ENCODE results near the gene JAM3.

DNA sequence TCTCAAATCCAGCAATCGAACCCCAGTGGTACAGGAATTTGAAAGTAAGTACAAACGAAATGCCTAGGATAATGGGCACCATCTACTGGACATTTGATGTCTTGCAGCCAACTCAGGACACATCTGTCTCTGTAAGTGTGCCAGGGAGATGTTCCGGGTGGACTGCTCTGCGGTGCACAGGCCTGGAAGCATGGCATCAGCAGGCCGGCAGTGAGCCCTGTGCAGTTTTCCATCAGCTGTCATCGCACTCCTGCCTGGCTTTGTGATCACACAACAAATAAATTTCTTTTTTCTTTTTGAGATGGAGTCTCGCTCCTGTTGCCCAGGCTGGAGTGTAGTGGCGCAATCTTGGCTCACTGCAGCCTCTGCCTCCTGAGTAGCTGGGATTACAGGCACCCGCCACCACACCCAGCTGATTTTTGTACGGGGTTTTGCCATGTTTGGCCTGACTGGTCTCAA, 71.0 kb downstream of the JAM3 start:
- TF ChIP-seq, protein P1, sequence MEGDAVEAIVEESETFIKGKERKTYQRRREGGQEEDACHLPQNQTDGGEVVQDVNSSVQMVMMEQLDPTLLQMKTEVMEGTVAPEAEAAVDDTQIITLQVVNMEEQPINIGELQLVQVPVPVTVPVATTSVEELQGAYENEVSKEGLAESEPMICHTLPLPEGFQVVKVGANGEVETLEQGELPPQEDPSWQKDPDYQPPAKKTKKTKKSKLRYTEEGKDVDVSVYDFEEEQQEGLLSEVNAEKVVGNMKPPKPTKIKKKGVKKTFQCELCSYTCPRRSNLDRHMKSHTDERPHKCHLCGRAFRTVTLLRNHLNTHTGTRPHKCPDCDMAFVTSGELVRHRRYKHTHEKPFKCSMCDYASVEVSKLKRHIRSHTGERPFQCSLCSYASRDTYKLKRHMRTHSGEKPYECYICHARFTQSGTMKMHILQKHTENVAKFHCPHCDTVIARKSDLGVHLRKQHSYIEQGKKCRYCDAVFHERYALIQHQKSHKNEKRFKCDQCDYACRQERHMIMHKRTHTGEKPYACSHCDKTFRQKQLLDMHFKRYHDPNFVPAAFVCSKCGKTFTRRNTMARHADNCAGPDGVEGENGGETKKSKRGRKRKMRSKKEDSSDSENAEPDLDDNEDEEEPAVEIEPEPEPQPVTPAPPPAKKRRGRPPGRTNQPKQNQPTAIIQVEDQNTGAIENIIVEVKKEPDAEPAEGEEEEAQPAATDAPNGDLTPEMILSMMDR (conservative IDR thresholded peaks at IDR 0.05; ENCODE audit: low read depth, low read length): peak; percentile 91
- TF ChIP-seq EZH2 (IDR thresholded peaks at IDR 0.05; ENCODE audit: low read length, unreplicated experiment) (no peak), EZH2phosphoT487 (IDR thresholded peaks at IDR 0.05; ENCODE audit: borderline replicate concordance, low read length) (no peak)
